Neural cell (in vitro differentiated cells): ENCODE data around the gene OSBPL2. TPM values are rescaled to one million over a fixed set of nuclear protein-coding genes. Genes with fewer than 3 reads are reported as not detected.

Source experiments
- H2AFZ ChIP-seq: fragments of 200-600, 300-800 bp; sonication (generic), shearing (Covaris generic); 2 replicates; pipeline ENCODE4 v1.6.0; 2014; ENCODE audit warnings: low read depth, mild to moderate bottlenecking, antibody characterized with exemption, low read length, moderate library complexity
- H3F3A ChIP-seq: fragments of 200-600 bp; shearing (Covaris generic); 2 replicates; pipeline ENCODE4 v1.6.1; 2016; ENCODE audit warnings: mild to moderate bottlenecking, moderate library complexity, mixed read lengths, antibody characterized with exemption, low read length; ENCODE audit not compliant: insufficient read depth, poor library complexity, severe bottlenecking
- H3K27ac ChIP-seq: fragments of 200-600, 300-800 bp; sonication (generic), shearing (Covaris generic); 2 replicates; pipeline ENCODE4 v1.5.1; 2014; ENCODE audit warnings: mild to moderate bottlenecking, low read length, moderate library complexity
- H3K27me3 ChIP-seq: fragments of 300-800, 200-600 bp; sonication (generic), shearing (Covaris generic); 2 replicates; pipeline ENCODE4 v1.6.0; 2014; ENCODE audit warnings: mild to moderate bottlenecking, low read depth, low read length, moderate library complexity; ENCODE audit not compliant: insufficient read depth
- H3K36me3 ChIP-seq: fragments of 300-800, 200-600 bp; sonication (generic), shearing (Covaris generic); 2 replicates; pipeline ENCODE4 v1.5.1; 2014; ENCODE audit warnings: mild to moderate bottlenecking, antibody characterized with exemption, low read length, moderate library complexity; ENCODE audit not compliant: insufficient read depth
- H3K4me2 ChIP-seq: fragments of 300-800, 200-600 bp; sonication (generic), shearing (Covaris generic); 2 replicates; pipeline ENCODE4 v1.6.0; 2014; ENCODE audit warnings: mild to moderate bottlenecking, low read length
- H3K4me3 ChIP-seq: fragments of 300-800, 200-600 bp; sonication (generic), shearing (Covaris generic); 2 replicates; pipeline ENCODE4 v1.5.1; 2014; ENCODE audit warnings: mild to moderate bottlenecking, low read length, moderate library complexity
- H3K79me2 ChIP-seq: fragments of 200-600 bp; shearing (Covaris generic); replicated peaks from 2 replicates; pipeline ENCODE4 v1.6.0; 2014; ENCODE audit warnings: mild to moderate bottlenecking, low read length, moderate library complexity; ENCODE audit not compliant: insufficient read depth
- H3K9ac ChIP-seq: fragments of 300-800, 200-600 bp; sonication (generic), shearing (Covaris generic); 2 replicates; pipeline ENCODE4 v1.6.1; 2016; ENCODE audit warnings: mild to moderate bottlenecking, low read length, mixed read lengths
- H3K9me2 ChIP-seq: fragments of 200-600 bp; shearing (Covaris generic); 2 replicates; pipeline ENCODE4 v1.6.1; 2016; ENCODE audit warnings: mild to moderate bottlenecking, low read length, mixed read lengths; ENCODE audit not compliant: insufficient read depth
- H3K9me3 ChIP-seq: fragments of 200-600, 300-800 bp; sonication (generic), shearing (Covaris generic); 2 replicates; pipeline ENCODE4 v1.6.1; 2016; ENCODE audit warnings: mild to moderate bottlenecking, mixed run types, low read length, moderate library complexity, mixed read lengths
- H4K20me1 ChIP-seq: fragments of 200-600 bp; shearing (Covaris generic); 2 replicates; pipeline ENCODE4 v1.6.1; 2016; ENCODE audit warnings: mild to moderate bottlenecking, mixed run types; ENCODE audit not compliant: insufficient read depth
- CTCF ChIP-seq: fragments of 450-650 bp; IDR thresholded peaks from 2 replicates; pipeline ENCODE4 v1.5.1; 2014; ENCODE audit warnings: antibody characterized with exemption, mild to moderate bottlenecking, moderate library complexity; ENCODE audit not compliant: poor library complexity, severe bottlenecking
- EP300 ChIP-seq: fragments of 450-650 bp; conservative IDR thresholded peaks from 2 replicates; pipeline ENCODE4 v1.6.1; 2014; ENCODE audit warnings: antibody characterized with exemption, mild to moderate bottlenecking, moderate library complexity; ENCODE audit not compliant: poor library complexity, severe bottlenecking
- EZH2 ChIP-seq: fragments of 200-600, 300-800 bp; shearing (Covaris generic), sonication (generic); IDR thresholded peaks from 2 replicates; pipeline ENCODE4 v1.6.1; 2014; ENCODE audit warnings: antibody characterized with exemption, low read length, borderline replicate concordance, mild to moderate bottlenecking; ENCODE audit not compliant: insufficient read depth, poor library complexity, severe bottlenecking
- MXI1 ChIP-seq: fragments of 450-650 bp; conservative IDR thresholded peaks from 2 replicates; pipeline ENCODE4 v1.6.1; 2014; ENCODE audit warnings: antibody characterized with exemption, mild to moderate bottlenecking; ENCODE audit not compliant: poor library complexity, severe bottlenecking
- POLR2AphosphoS5 ChIP-seq: IDR thresholded peaks from 2 replicates; pipeline ENCODE4 v1.6.1; 2012
- RAD21 ChIP-seq: fragments of 450-650 bp; conservative IDR thresholded peaks from 2 replicates; pipeline ENCODE4 v1.6.1; 2014; ENCODE audit warnings: antibody characterized with exemption, mild to moderate bottlenecking, moderate library complexity
- REST ChIP-seq: IDR thresholded peaks from 2 replicates; pipeline ENCODE4 v1.6.1; 2012; ENCODE audit warnings: borderline replicate concordance
- SMC3 ChIP-seq: fragments of 450-650 bp; conservative IDR thresholded peaks from 2 replicates; pipeline ENCODE4 v1.6.1; 2014; ENCODE audit warnings: antibody characterized with exemption, mild to moderate bottlenecking, moderate library complexity; ENCODE audit not compliant: poor library complexity
- TAF1 ChIP-seq: IDR thresholded peaks from 2 replicates; pipeline ENCODE4 v1.6.1; 2012; ENCODE audit warnings: low read depth
- polyA plus RNA-seq: library from polyadenylated mRNA; depleted of rRNA; stranded (reverse); fragments of >200 nt; gene quantifications from 2 replicates; pipeline ENCODE4 v1.2.3, GENCODE V29; 2014

The OSBPL2 gene
- polyA plus RNA-seq, 1 donor from 2014 or later = 41.5 TPM

GRCh38 chr20:62292108-62292507 is 53.8 kb downstream of the OSBPL2 start:
- Histone ChIP-seq H3K36me3 (peaks cover 6% of the 10 kb centered on the region), H3K79me2 (no peaks in the 10 kb centered on the region), H2AFZ (no peak overlapping the region), H3K27me3 (no peaks in the 10 kb centered on the region), H3K9me2 (no peaks in the 10 kb centered on the region), H3F3A (no peaks in the 10 kb centered on the region), H4K20me1 (no peaks in the 10 kb centered on the region), H3K27ac (no peak overlapping the region), H3K4me3 (no peak overlapping the region), H3K9me3 (no peaks in the 10 kb centered on the region), H3K4me2 (no peak overlapping the region), H3K9ac (no peak overlapping the region)
- TF ChIP-seq SMC3 (no peak), EZH2 (no peak), MXI1 (no peak), EP300 (no peak), CTCF (no peak)

GRCh38 chr20:62293111-62293784 is 54.9 kb downstream of the OSBPL2 start:
- TF ChIP-seq EZH2 (no peak), CTCF (no peak), POLR2AphosphoS5 (no peak), EP300 (no peak), TAF1 (no peak), REST (no peak), SMC3 (no peak), MXI1 (no peak), RAD21 (no peak)
- H3K27ac ChIP-seq = no peak overlapping the region
- no peak overlapping the region for H3K4me2 ChIP-seq
- peaks cover 6% of the 10 kb centered on the region for H3K36me3 ChIP-seq
- H3K9ac ChIP-seq = no peak overlapping the region
- no peaks in the 10 kb centered on the region for H4K20me1 ChIP-seq
- no peak overlapping the region for H3K4me3 ChIP-seq
- H3K9me2 ChIP-seq = no peaks in the 10 kb centered on the region
- no peaks in the 10 kb centered on the region for H3K9me3 ChIP-seq
- no peaks in the 10 kb centered on the region for H3F3A ChIP-seq
- H3K79me2 ChIP-seq = no peaks in the 10 kb centered on the region
- no peaks in the 10 kb centered on the region for H3K27me3 ChIP-seq
- no peak overlapping the region for H2AFZ ChIP-seq
